Measurements from ENCODE around the gene NLGN1.

Gene NLGN1

GRCh38 chr3:174285242-174285864, 887.8 kb downstream of the NLGN1 start:
- Histone ChIP-seq H3K27me3 (replicated peaks; ENCODE audit: control insufficient read depth, insufficient read depth, low read length) (no peaks in the 10 kb centered on the region), H3K4me3 (replicated peaks; ENCODE audit: low read depth, low read length) (no peak overlapping the region), H3K36me3 (ENCODE audit: control insufficient read depth, insufficient read depth, low read length) (no peaks in the 10 kb centered on the region)
- no peak for TF ChIP-seq CTCF (IDR thresholded peaks at IDR 0.05; ENCODE audit: insufficient read depth, low read length, poor library complexity, severe bottlenecking)
- DNase-seq (ENCODE audit: extremely low read depth, insufficient read length), result no peak

DNA sequence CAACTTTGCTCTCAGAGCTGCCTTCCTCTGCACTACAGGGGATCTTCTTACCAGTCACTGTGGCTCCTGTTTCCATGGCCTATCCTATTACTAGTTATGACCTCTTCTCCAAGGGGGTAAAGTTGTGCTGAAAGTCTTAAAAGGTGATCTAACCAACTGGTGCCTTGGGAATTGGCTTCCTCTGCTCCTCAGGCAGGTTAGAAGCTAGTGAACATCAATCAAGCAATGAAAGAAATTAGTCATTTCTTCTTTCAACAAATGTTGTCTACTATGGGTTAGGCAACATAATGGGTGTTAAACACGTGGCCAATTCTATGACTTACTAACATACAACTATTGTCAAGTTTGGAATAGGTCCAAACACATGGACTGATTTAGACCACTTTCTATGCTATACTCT, 890.2 kb downstream of the NLGN1 start:
- Histone ChIP-seq H3K27me3 (replicated peaks; ENCODE audit: control insufficient read depth, insufficient read depth, low read length) (no peaks in the 10 kb centered on the region), H3K36me3 (ENCODE audit: control insufficient read depth, insufficient read depth, low read length) (no peaks in the 10 kb centered on the region), H3K4me3 (replicated peaks; ENCODE audit: low read depth, low read length) (no peak overlapping the region)
- TF ChIP-seq CTCF (IDR thresholded peaks at IDR 0.05; ENCODE audit: insufficient read depth, low read length, poor library complexity, severe bottlenecking), result no peak
- no peak for DNase-seq (ENCODE audit: extremely low read depth, insufficient read length)

- no peak for DNase-seq (ENCODE audit: extremely low read depth, insufficient read length)
- no peaks in the 10 kb centered on the region for H3K36me3 ChIP-seq (ENCODE audit: control insufficient read depth, insufficient read depth, low read length)
- no peak overlapping the region for H3K4me3 ChIP-seq (replicated peaks; ENCODE audit: low read depth, low read length)
- no peaks in the 10 kb centered on the region for H3K27me3 ChIP-seq (replicated peaks; ENCODE audit: control insufficient read depth, insufficient read depth, low read length)
- no peak for TF ChIP-seq CTCF (IDR thresholded peaks at IDR 0.05; ENCODE audit: insufficient read depth, low read length, poor library complexity, severe bottlenecking)
Measured at GRCh38 chr3:174294616-174295015, 897.1 kb downstream of the NLGN1 start.

- Histone ChIP-seq H3K4me3 (replicated peaks; ENCODE audit: low read depth, low read length) (no peak overlapping the region), H3K36me3 (ENCODE audit: control insufficient read depth, insufficient read depth, low read length) (no peaks in the 10 kb centered on the region), H3K27me3 (replicated peaks; ENCODE audit: control insufficient read depth, insufficient read depth, low read length) (no peaks in the 10 kb centered on the region)
- DNase-seq (ENCODE audit: extremely low read depth, insufficient read length), result no peak
- no peak for TF ChIP-seq CTCF (IDR thresholded peaks at IDR 0.05; ENCODE audit: insufficient read depth, low read length, poor library complexity, severe bottlenecking)
Measured at GRCh38 chr3:174295306-174296092, 898.0 kb downstream of the NLGN1 start.

GRCh38 chr3:174302746-174303315, 905.3 kb downstream of the NLGN1 start:
- no peak for TF ChIP-seq CTCF (IDR thresholded peaks at IDR 0.05; ENCODE audit: insufficient read depth, low read length, poor library complexity, severe bottlenecking)
- H3K4me3 ChIP-seq (replicated peaks; ENCODE audit: low read depth, low read length), result no peak overlapping the region
- no peak for DNase-seq (ENCODE audit: extremely low read depth, insufficient read length)
- H3K36me3 ChIP-seq (ENCODE audit: control insufficient read depth, insufficient read depth, low read length), result no peaks in the 10 kb centered on the region
- H3K27me3 ChIP-seq (replicated peaks; ENCODE audit: control insufficient read depth, insufficient read depth, low read length), result no peaks in the 10 kb centered on the region

Data from GM06990 (cell line).